Panc1 (cell line): ENCODE measurements around the gene ZNF521. TPM values are rescaled to one million over a fixed set of nuclear protein-coding genes. Genes with fewer than 3 reads are reported as not detected.

Experiments
- ATAC-seq: fragments of 200-7000 bp; cut with Tn5 transposase; 2 replicates; pipeline ENCODE4 v1.9.1; 2020; ENCODE audit warnings: mild to moderate bottlenecking, moderate library complexity
- BruUV-seq: library from RNA; stranded (reverse); fragments of 400-500 nt; replicated peaks from 2 replicates; lab custom pipeline; 2021; lab: Mats Ljungman, UMichigan
- CTCF ChIA-PET: fragments of 300-600 bp; sonication (Branson Sonifier 250); formaldehyde crosslinking; loops from one replicate; lab custom pipeline; 2022; ENCODE audit warnings: antibody characterized with exemption; lab: Charles Lee
- POLR2A ChIA-PET: fragments of 300-600 bp; sonication (Branson Sonifier 250); formaldehyde crosslinking; loops from one replicate; lab custom pipeline; 2022; ENCODE audit warnings: antibody characterized with exemption; lab: Charles Lee
- DNase-seq: peaks from one replicate; pipeline ENCODE4 v3.0.0-alpha.2; 2010; ENCODE audit warnings: low read depth, low spot score
- H3K27ac ChIP-seq: 2 replicates; pipeline ENCODE4 v1.5.1; 2011; ENCODE audit warnings: mild to moderate bottlenecking, low read length, inconsistent platforms
- H3K27me3 ChIP-seq: fragments of 200-500 bp; sonication (Bioruptor generic); 2 replicates; pipeline ENCODE4 v1.6.0; 2014; ENCODE audit warnings: low read length, inconsistent platforms; ENCODE audit not compliant: control insufficient read depth, insufficient read depth
- H3K36me3 ChIP-seq: fragments of 200-500 bp; sonication (Bioruptor generic); 2 replicates; pipeline ENCODE4 v1.5.1; 2014; ENCODE audit warnings: inconsistent platforms, mild to moderate bottlenecking, low read length, moderate library complexity; ENCODE audit not compliant: control insufficient read depth, insufficient read depth
- H3K4me1 ChIP-seq: 2 replicates; pipeline ENCODE4 v1.5.1; 2011; ENCODE audit warnings: inconsistent platforms, mild to moderate bottlenecking, low read length, moderate library complexity; ENCODE audit not compliant: control insufficient read depth, insufficient read depth
- H3K4me3 ChIP-seq, 2 experiments: 2 replicates each; pipeline ENCODE4 v1.5.1; 2011 to 2012; ENCODE audit warnings: low read depth in 2 of 2, low read length in 2 of 2, mild to moderate bottlenecking in 2 of 2, inconsistent platforms in 1 of 2, moderate library complexity in 1 of 2
- H3K9me3 ChIP-seq: fragments of 200-500 bp; sonication (Bioruptor generic); 2 replicates; pipeline ENCODE4 v1.5.1; 2014; ENCODE audit warnings: low read depth, mild to moderate bottlenecking, inconsistent platforms, low read length, moderate library complexity; ENCODE audit not compliant: control insufficient read depth, insufficient read depth
- CTCF ChIP-seq: fragments of 450-650 bp; IDR thresholded peaks from 2 replicates; pipeline ENCODE4 v1.5.1; 2017; ENCODE audit warnings: mild to moderate bottlenecking
- POLR2AphosphoS5 ChIP-seq: IDR thresholded peaks from 2 replicates; pipeline ENCODE4 v1.6.1; 2012; ENCODE audit warnings: mild to moderate bottlenecking, low read depth, low read length, moderate library complexity
- REST ChIP-seq, 2 experiments: IDR thresholded peaks; 2 replicates each; pipeline ENCODE4 v1.6.1; 2011 to 2012; ENCODE audit warnings: low read depth in 2 of 2, control low read depth in 1 of 2, low read length in 1 of 2, mild to moderate bottlenecking in 1 of 2, moderate library complexity in 1 of 2; ENCODE audit not compliant: insufficient read depth in 1 of 2
- SIN3A ChIP-seq: IDR thresholded peaks from 2 replicates; pipeline ENCODE4 v1.6.1; 2012; ENCODE audit warnings: low read depth, mild to moderate bottlenecking, low read length, moderate library complexity, borderline replicate concordance; ENCODE audit not compliant: insufficient read depth
- TCF7L2 ChIP-seq: IDR thresholded peaks from 2 replicates; pipeline ENCODE4 v1.6.1; 2011; ENCODE audit warnings: mild to moderate bottlenecking, low read depth, low read length, inconsistent platforms
- in situ Hi-C: cut with HindIII; loops from 2 replicates; pipeline ENCODE4 v1.10.0; 2016; ENCODE audit warnings: low sequenced_read_pairs, low pct_unique_long_range_greater_than_20kb
- intact Hi-C: fragments of 100-400 bp; cut with micrococcal nuclease; formaldehyde crosslinking; loops from one replicate; pipeline ENCODE4 v1.10.0; 2022; ENCODE audit not compliant: unreplicated experiment
- total RNA-seq: library from RNA; stranded (reverse); gene quantifications from one replicate; pipeline ENCODE4 v1.2.1, GENCODE V29; 2021; ENCODE audit not compliant: unreplicated experiment

ZNF521 gene
- total RNA-seq, 1 experiment from 2014 or later, result 0.15 TPM

- CTCF ChIA-PET, result no interaction called here
- intact Hi-C loops, result no loop called here
Observed at GRCh38 chr18:25097569-25098056, 254.4 kb downstream of the ZNF521 start.

GRCh38 chr18:25097057-25097456, 254.9 kb downstream of the ZNF521 start:
- DNase-seq (no peak), ATAC-seq (no peak)
- no peaks in the 10 kb centered on the region for H3K36me3 ChIP-seq
- in situ Hi-C loops (no loop called here), intact Hi-C loops (no loop called here)
- no peak overlapping the region for H3K4me3 ChIP-seq
- H3K27ac ChIP-seq, result no peak overlapping the region
- no peaks in the 10 kb centered on the region for H3K4me1 ChIP-seq
- no peak for TF ChIP-seq REST (IDR thresholded peaks at IDR 0.05; ENCODE audit: insufficient read depth in 1 of 2, low read depth in 2 of 2, low read length in 1 of 2)
- no peak for TF ChIP-seq SIN3A
- BruUV-seq, result no TSS peak
- H3K27me3 ChIP-seq, result no peaks in the 10 kb centered on the region
- ChIA-PET POLR2A (no interaction called here), CTCF (no interaction called here)
- H3K9me3 ChIP-seq, result no peaks in the 10 kb centered on the region

More at GRCh38 chr18:25097569-25098056, 254.4 kb downstream of the ZNF521 start:
- POLR2A ChIA-PET, result interaction anchor here (0.7 kb wide), 1 partner anchor 212 kb away, joined by 3 read pairs; no protein-coding TSS in a partner anchor
- Histone ChIP-seq H3K4me3 (no peak overlapping the region), H3K27ac (no peak overlapping the region), H3K4me1 (no peaks in the 10 kb centered on the region), H3K27me3 (no peaks in the 10 kb centered on the region), H3K9me3 (no peaks in the 10 kb centered on the region), H3K36me3 (no peaks in the 10 kb centered on the region)
- ATAC-seq, result no peak
- BruUV-seq, result no TSS peak
- in situ Hi-C loops, result no loop called here
- DNase-seq, result no peak
- TF ChIP-seq REST (IDR thresholded peaks at IDR 0.05; ENCODE audit: insufficient read depth in 1 of 2, low read depth in 2 of 2, low read length in 1 of 2), result no peak

GRCh38 chr18:25093141-25093540, 258.8 kb downstream of the ZNF521 start:
- no peak for DNase-seq
- Histone ChIP-seq H3K27me3 (no peaks in the 10 kb centered on the region), H3K27ac (no peak overlapping the region), H3K4me3 (no peak overlapping the region), H3K9me3 (no peaks in the 10 kb centered on the region), H3K36me3 (no peaks in the 10 kb centered on the region), H3K4me1 (no peaks in the 10 kb centered on the region)
- in situ Hi-C loops (no loop called here), intact Hi-C loops (no loop called here)
- no TSS peak for BruUV-seq
- no peak for ATAC-seq
- POLR2A ChIA-PET, result no interaction called here
- CTCF ChIA-PET, result no interaction called here
- TF ChIP-seq POLR2AphosphoS5 (no peak), CTCF (no peak), TCF7L2 (no peak), REST (IDR thresholded peaks at IDR 0.05; ENCODE audit: insufficient read depth in 1 of 2, low read depth in 2 of 2, low read length in 1 of 2) (no peak), SIN3A (no peak)
